Neural cell (in vitro differentiated cells): ENCODE data around the gene HEBP1. TPM values are rescaled to one million over a fixed set of nuclear protein-coding genes. Genes with fewer than 3 reads are reported as not detected.

Source experiments
- H2AFZ ChIP-seq: fragments of 200-600, 300-800 bp; sonication (generic), shearing (Covaris generic); 2 replicates; pipeline ENCODE4 v1.6.0; 2014; ENCODE audit warnings: low read depth, mild to moderate bottlenecking, antibody characterized with exemption, low read length, moderate library complexity
- H3F3A ChIP-seq: fragments of 200-600 bp; shearing (Covaris generic); 2 replicates; pipeline ENCODE4 v1.6.1; 2016; ENCODE audit warnings: mild to moderate bottlenecking, moderate library complexity, mixed read lengths, antibody characterized with exemption, low read length; ENCODE audit not compliant: insufficient read depth, poor library complexity, severe bottlenecking
- H3K27ac ChIP-seq: fragments of 200-600, 300-800 bp; sonication (generic), shearing (Covaris generic); 2 replicates; pipeline ENCODE4 v1.5.1; 2014; ENCODE audit warnings: mild to moderate bottlenecking, low read length, moderate library complexity
- H3K27me3 ChIP-seq: fragments of 300-800, 200-600 bp; sonication (generic), shearing (Covaris generic); 2 replicates; pipeline ENCODE4 v1.6.0; 2014; ENCODE audit warnings: mild to moderate bottlenecking, low read depth, low read length, moderate library complexity; ENCODE audit not compliant: insufficient read depth
- H3K36me3 ChIP-seq: fragments of 300-800, 200-600 bp; sonication (generic), shearing (Covaris generic); 2 replicates; pipeline ENCODE4 v1.5.1; 2014; ENCODE audit warnings: mild to moderate bottlenecking, antibody characterized with exemption, low read length, moderate library complexity; ENCODE audit not compliant: insufficient read depth
- H3K4me2 ChIP-seq: fragments of 300-800, 200-600 bp; sonication (generic), shearing (Covaris generic); 2 replicates; pipeline ENCODE4 v1.6.0; 2014; ENCODE audit warnings: mild to moderate bottlenecking, low read length
- H3K4me3 ChIP-seq: fragments of 300-800, 200-600 bp; sonication (generic), shearing (Covaris generic); 2 replicates; pipeline ENCODE4 v1.5.1; 2014; ENCODE audit warnings: mild to moderate bottlenecking, low read length, moderate library complexity
- H3K79me2 ChIP-seq: fragments of 200-600 bp; shearing (Covaris generic); replicated peaks from 2 replicates; pipeline ENCODE4 v1.6.0; 2014; ENCODE audit warnings: mild to moderate bottlenecking, low read length, moderate library complexity; ENCODE audit not compliant: insufficient read depth
- H3K9ac ChIP-seq: fragments of 300-800, 200-600 bp; sonication (generic), shearing (Covaris generic); 2 replicates; pipeline ENCODE4 v1.6.1; 2016; ENCODE audit warnings: mild to moderate bottlenecking, low read length, mixed read lengths
- H3K9me2 ChIP-seq: fragments of 200-600 bp; shearing (Covaris generic); 2 replicates; pipeline ENCODE4 v1.6.1; 2016; ENCODE audit warnings: mild to moderate bottlenecking, low read length, mixed read lengths; ENCODE audit not compliant: insufficient read depth
- H3K9me3 ChIP-seq: fragments of 200-600, 300-800 bp; sonication (generic), shearing (Covaris generic); 2 replicates; pipeline ENCODE4 v1.6.1; 2016; ENCODE audit warnings: mild to moderate bottlenecking, mixed run types, low read length, moderate library complexity, mixed read lengths
- H4K20me1 ChIP-seq: fragments of 200-600 bp; shearing (Covaris generic); 2 replicates; pipeline ENCODE4 v1.6.1; 2016; ENCODE audit warnings: mild to moderate bottlenecking, mixed run types; ENCODE audit not compliant: insufficient read depth
- CTCF ChIP-seq: fragments of 450-650 bp; IDR thresholded peaks from 2 replicates; pipeline ENCODE4 v1.5.1; 2014; ENCODE audit warnings: antibody characterized with exemption, mild to moderate bottlenecking, moderate library complexity; ENCODE audit not compliant: poor library complexity, severe bottlenecking
- EP300 ChIP-seq: fragments of 450-650 bp; conservative IDR thresholded peaks from 2 replicates; pipeline ENCODE4 v1.6.1; 2014; ENCODE audit warnings: antibody characterized with exemption, mild to moderate bottlenecking, moderate library complexity; ENCODE audit not compliant: poor library complexity, severe bottlenecking
- EZH2 ChIP-seq: fragments of 200-600, 300-800 bp; shearing (Covaris generic), sonication (generic); IDR thresholded peaks from 2 replicates; pipeline ENCODE4 v1.6.1; 2014; ENCODE audit warnings: antibody characterized with exemption, low read length, borderline replicate concordance, mild to moderate bottlenecking; ENCODE audit not compliant: insufficient read depth, poor library complexity, severe bottlenecking
- MXI1 ChIP-seq: fragments of 450-650 bp; conservative IDR thresholded peaks from 2 replicates; pipeline ENCODE4 v1.6.1; 2014; ENCODE audit warnings: antibody characterized with exemption, mild to moderate bottlenecking; ENCODE audit not compliant: poor library complexity, severe bottlenecking
- POLR2AphosphoS5 ChIP-seq: IDR thresholded peaks from 2 replicates; pipeline ENCODE4 v1.6.1; 2012
- RAD21 ChIP-seq: fragments of 450-650 bp; conservative IDR thresholded peaks from 2 replicates; pipeline ENCODE4 v1.6.1; 2014; ENCODE audit warnings: antibody characterized with exemption, mild to moderate bottlenecking, moderate library complexity
- REST ChIP-seq: IDR thresholded peaks from 2 replicates; pipeline ENCODE4 v1.6.1; 2012; ENCODE audit warnings: borderline replicate concordance
- SMC3 ChIP-seq: fragments of 450-650 bp; conservative IDR thresholded peaks from 2 replicates; pipeline ENCODE4 v1.6.1; 2014; ENCODE audit warnings: antibody characterized with exemption, mild to moderate bottlenecking, moderate library complexity; ENCODE audit not compliant: poor library complexity
- TAF1 ChIP-seq: IDR thresholded peaks from 2 replicates; pipeline ENCODE4 v1.6.1; 2012; ENCODE audit warnings: low read depth
- polyA plus RNA-seq: library from polyadenylated mRNA; depleted of rRNA; stranded (reverse); fragments of >200 nt; gene quantifications from 2 replicates; pipeline ENCODE4 v1.2.3, GENCODE V29; 2014
- small RNA-seq, 3 experiments: library from RNA; depleted of rRNA; stranded (forward); fragments of <200 nt; gene quantifications; one replicate each; pipeline ENCODE3, GENCODE V24; 2012

Gene HEBP1
- polyA plus RNA-seq, 1 donor from 2014 or later = 1.2 TPM

DNA sequence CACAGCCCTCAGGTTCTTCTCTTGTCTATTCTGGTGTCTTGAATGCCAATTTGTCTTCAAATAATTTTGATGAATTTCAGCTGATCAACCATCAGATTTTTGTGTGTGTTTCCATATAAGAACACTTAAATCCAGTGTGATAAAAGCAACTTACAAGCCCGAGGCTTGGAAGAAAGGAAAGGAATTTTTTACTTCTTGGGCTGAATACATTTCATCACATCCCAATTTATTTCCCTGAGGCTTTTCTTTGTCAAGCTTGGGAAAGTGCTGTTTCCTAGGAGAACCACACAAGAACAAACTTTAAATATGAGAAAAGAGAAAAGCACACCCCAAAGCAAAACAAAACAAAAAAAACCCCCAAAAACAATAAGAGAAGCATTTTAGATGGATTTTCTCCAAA is 74.7 kb downstream of the HEBP1 start:
- no peaks in the 10 kb centered on the region for H3K9me3 ChIP-seq
- no peaks in the 10 kb centered on the region for H3K36me3 ChIP-seq
- no peaks in the 10 kb centered on the region for H3K9me2 ChIP-seq
- H3K27me3 ChIP-seq = no peaks in the 10 kb centered on the region
- no peak overlapping the region for H2AFZ ChIP-seq
- no peak for TF ChIP-seq POLR2AphosphoS5
- no peak for TF ChIP-seq EZH2
- TF ChIP-seq CTCF = no peak
- no peak for TF ChIP-seq RAD21
- no peak for TF ChIP-seq SMC3
- TF ChIP-seq MXI1 = no peak
- no peak for TF ChIP-seq TAF1
- no peak for TF ChIP-seq EP300
- no peak for TF ChIP-seq REST
- H3F3A ChIP-seq = no peaks in the 10 kb centered on the region
- no peaks in the 10 kb centered on the region for H4K20me1 ChIP-seq
- no peak overlapping the region for H3K27ac ChIP-seq
- H3K4me3 ChIP-seq = no peak overlapping the region
- H3K9ac ChIP-seq = no peak overlapping the region
- H3K79me2 ChIP-seq = no peaks in the 10 kb centered on the region
- H3K4me2 ChIP-seq = no peak overlapping the region

Small RNA genes lying within 50 kb of the gene (small RNA-seq; reads per million reads assigned to genes)
- gene RF00604 = 0 reads per million in 3 experiments

Other genes starting within 250 kb of the HEBP1 start
- gene APOLD1, start 214.6 kb downstream of the HEBP1 start, polyA plus RNA-seq = 0.38 and 1.1 TPM in 2 replicates
- 89.0 and 97.6 TPM in 2 replicates for gene DDX47, start 186.9 kb downstream of the HEBP1 start, polyA plus RNA-seq
- gene GPRC5A, start 108.7 kb downstream of the HEBP1 start, polyA plus RNA-seq = 0.09 TPM in 1 of 2 replicates, not detected in the other
- gene GPRC5D, start 48.1 kb downstream of the HEBP1 start, polyA plus RNA-seq = not detected in 2 replicates
- gene FAM234B, start 44.1 kb upstream of the HEBP1 start, polyA plus RNA-seq = 20.5 and 21.1 TPM in 2 replicates
- 0.17 and 3.2 TPM in 2 replicates for gene GSG1, start 103.4 kb upstream of the HEBP1 start, polyA plus RNA-seq
- gene EMP1, start 196.5 kb upstream of the HEBP1 start, polyA plus RNA-seq = 0.22 and 0.33 TPM in 2 replicates